Measurements from ENCODE around the gene SMCHD1.
A peak's percentile ranks its signal among the peaks of the same experiment; 100 is the strongest.
"Not testable (repeated sequence)": the region's sequence is repeated elsewhere in the genome, so short reads cannot be mapped to it uniquely, and the experiment has no call there.

The SMCHD1 gene

GRCh38 chr18:2825613-2826175 is 170.2 kb downstream of the SMCHD1 start:
- H3K9me3 ChIP-seq (ENCODE audit: control insufficient read depth, insufficient read depth, low read length), result no peaks in the 10 kb centered on the region
- H3K4me1 ChIP-seq (ENCODE audit: insufficient read depth, low read length), result peaks cover 4% of the 10 kb centered on the region; the same call in 1 of the 2 replicates
- no peaks in the 10 kb centered on the region for H3K36me3 ChIP-seq (ENCODE audit: insufficient read depth, low read length)
- no peak overlapping the region for H3K9ac ChIP-seq (ENCODE audit: low read depth, low read length)

DNA sequence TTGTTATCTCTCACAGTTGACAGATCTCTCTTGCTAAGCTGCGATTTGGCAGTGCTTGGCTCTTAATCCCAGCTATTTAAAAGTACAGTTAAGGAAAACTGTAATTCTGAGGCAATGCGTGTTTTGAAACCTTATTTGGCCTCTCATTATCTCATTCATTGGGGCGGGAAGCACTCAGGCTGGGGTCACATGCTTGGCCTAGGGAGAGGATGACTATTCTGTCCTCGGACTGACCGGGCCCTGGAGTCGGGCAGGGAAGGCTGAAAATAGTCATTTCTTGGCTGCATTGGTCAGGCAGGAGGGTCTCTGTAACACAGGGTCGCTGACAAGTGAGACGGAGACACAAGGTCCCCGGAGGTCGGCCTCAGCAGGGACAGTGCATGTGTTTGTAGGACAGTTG is 171.1 kb downstream of the SMCHD1 start:
- no peaks in the 10 kb centered on the region for H3K9me3 ChIP-seq (ENCODE audit: control insufficient read depth, insufficient read depth, low read length)
- H3K9ac ChIP-seq (ENCODE audit: low read depth, low read length), result no peak overlapping the region
- no peaks in the 10 kb centered on the region for H3K36me3 ChIP-seq (ENCODE audit: insufficient read depth, low read length)
- peaks cover 4% of the 10 kb centered on the region; the same call in 1 of the 2 replicates for H3K4me1 ChIP-seq (ENCODE audit: insufficient read depth, low read length)

- Histone ChIP-seq H3K36me3 (ENCODE audit: insufficient read depth, low read length) (no peaks in the 10 kb centered on the region), H3K9me3 (ENCODE audit: control insufficient read depth, insufficient read depth, low read length) (no peaks in the 10 kb centered on the region), H3K9ac (ENCODE audit: low read depth, low read length) (no peak overlapping the region), H3K4me1 (ENCODE audit: insufficient read depth, low read length) (peaks cover 4% of the 10 kb centered on the region; the same call in 1 of the 2 replicates)
Observed at GRCh38 chr18:2827061-2827460, 171.5 kb downstream of the SMCHD1 start.

DNA sequence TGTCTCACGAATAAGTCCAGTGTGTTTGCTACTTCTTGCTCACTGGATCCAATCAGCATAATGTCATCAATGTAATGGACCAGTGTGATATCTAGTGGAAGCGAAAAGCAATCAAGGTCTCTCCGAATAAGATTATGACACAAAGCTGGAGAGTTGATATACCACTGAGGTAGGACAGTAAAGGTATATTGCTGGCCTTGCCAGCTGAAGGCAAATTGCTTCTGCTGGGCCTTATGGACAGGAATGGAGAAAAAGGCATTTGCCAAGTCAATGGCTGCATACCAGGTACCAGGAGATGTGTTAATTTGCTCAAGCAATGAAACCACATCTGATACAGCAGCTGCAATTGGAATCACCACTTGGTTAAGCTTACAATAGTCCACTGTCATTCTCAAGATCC is 180.6 kb downstream of the SMCHD1 start:
- H3K9me3 ChIP-seq (ENCODE audit: control insufficient read depth, insufficient read depth, low read length); H3K9ac ChIP-seq (ENCODE audit: low read depth, low read length); H3K36me3 ChIP-seq (ENCODE audit: insufficient read depth, low read length); H3K4me1 ChIP-seq (ENCODE audit: insufficient read depth, low read length): not testable (repeated sequence)

DNA sequence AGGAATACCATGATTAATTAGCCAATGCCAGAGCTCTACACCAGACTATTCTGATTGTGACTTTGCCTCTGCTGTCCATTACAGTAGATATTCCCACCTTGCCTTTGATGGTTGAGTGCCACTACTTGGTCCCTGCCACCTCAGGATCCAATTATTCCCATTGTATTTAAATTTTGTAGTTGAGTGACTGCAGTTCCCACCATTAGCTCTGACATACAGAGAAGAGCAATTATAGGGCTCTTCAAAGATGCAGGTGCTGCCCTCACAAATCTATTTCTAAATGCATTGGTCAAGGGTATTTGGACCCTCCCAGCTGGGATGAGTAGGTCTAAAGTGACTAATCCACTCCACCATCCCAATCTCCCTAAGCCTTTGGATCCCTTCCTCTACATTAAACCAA is 181.8 kb downstream of the SMCHD1 start:
- not testable (repeated sequence) for H3K36me3 ChIP-seq (ENCODE audit: insufficient read depth, low read length); H3K9ac ChIP-seq (ENCODE audit: low read depth, low read length); H3K9me3 ChIP-seq (ENCODE audit: control insufficient read depth, insufficient read depth, low read length); H3K4me1 ChIP-seq (ENCODE audit: insufficient read depth, low read length)

GRCh38 chr18:2839202-2839601 is 183.7 kb downstream of the SMCHD1 start:
- no peaks in the 10 kb centered on the region for H3K4me1 ChIP-seq (ENCODE audit: insufficient read depth, low read length)
- H3K36me3 ChIP-seq (ENCODE audit: insufficient read depth, low read length), result no peaks in the 10 kb centered on the region
- no peak overlapping the region for H3K9ac ChIP-seq (ENCODE audit: low read depth, low read length)
- no peaks in the 10 kb centered on the region for H3K9me3 ChIP-seq (ENCODE audit: control insufficient read depth, insufficient read depth, low read length)

DNA sequence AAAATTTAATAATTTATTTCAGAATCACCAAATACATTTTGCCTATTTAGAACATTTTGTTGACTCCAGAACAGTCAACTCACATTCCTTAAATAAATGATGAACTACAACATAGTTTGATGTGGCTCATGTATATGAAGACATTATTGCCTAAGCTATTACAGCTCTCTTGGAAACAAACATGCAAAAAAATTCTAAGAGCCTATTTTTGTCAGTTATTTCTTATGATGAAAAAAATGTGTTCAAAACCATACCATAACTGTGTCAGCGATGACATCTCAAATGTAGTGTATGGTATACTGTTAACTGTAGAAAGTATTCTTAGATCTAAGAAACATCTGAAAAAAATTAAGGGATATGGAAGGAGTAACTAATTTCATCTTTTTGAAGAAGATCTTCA is 185.0 kb downstream of the SMCHD1 start:
- H3K4me1 ChIP-seq (ENCODE audit: insufficient read depth, low read length), result 0 out of 2 replicates have a peak, but pooled peaks cover 3% of the 10 kb centered on the region
- no peaks in the 10 kb centered on the region for H3K9me3 ChIP-seq (ENCODE audit: control insufficient read depth, insufficient read depth, low read length)
- no peak overlapping the region for H3K9ac ChIP-seq (ENCODE audit: low read depth, low read length)
- H3K36me3 ChIP-seq (ENCODE audit: insufficient read depth, low read length), result no peaks in the 10 kb centered on the region

DNA sequence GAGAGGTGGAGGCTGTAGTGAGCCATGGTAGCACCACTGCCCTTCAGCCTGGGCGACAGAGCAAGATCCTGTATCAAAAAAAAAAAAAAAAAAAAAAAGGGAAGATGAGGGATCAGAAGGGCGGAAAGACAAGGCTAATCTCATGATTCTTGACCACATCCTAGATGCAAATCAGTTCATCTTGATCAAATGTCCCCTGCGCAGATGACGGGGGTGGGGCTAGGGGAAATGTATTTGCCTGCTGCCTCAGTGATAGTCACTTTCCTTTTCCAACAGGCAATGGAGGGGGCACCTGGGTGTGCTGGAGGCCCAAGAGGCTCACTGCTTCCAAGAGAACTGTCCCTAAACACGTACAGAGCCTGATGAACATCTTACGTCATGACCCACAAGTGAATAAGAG is 187.6 kb downstream of the SMCHD1 start:
- Histone ChIP-seq H3K4me1 (ENCODE audit: insufficient read depth, low read length) (0 out of 2 replicates have a peak, but pooled peaks cover 3% of the 10 kb centered on the region), H3K9ac (ENCODE audit: low read depth, low read length) (no peak overlapping the region), H3K9me3 (ENCODE audit: control insufficient read depth, insufficient read depth, low read length) (no peaks in the 10 kb centered on the region), H3K36me3 (ENCODE audit: insufficient read depth, low read length) (no peaks in the 10 kb centered on the region)

- H3K9ac ChIP-seq (ENCODE audit: low read depth, low read length), result no peak overlapping the region; the same call in 1 of the 2 replicates
- H3K36me3 ChIP-seq (ENCODE audit: insufficient read depth, low read length), result no peaks in the 10 kb centered on the region
- 0 out of 2 replicates have a peak, but pooled peaks cover 3% of the 10 kb centered on the region for H3K4me1 ChIP-seq (ENCODE audit: insufficient read depth, low read length)
- no peaks in the 10 kb centered on the region for H3K9me3 ChIP-seq (ENCODE audit: control insufficient read depth, insufficient read depth, low read length)
Observed at GRCh38 chr18:2845172-2845571, 189.6 kb downstream of the SMCHD1 start.

- Histone ChIP-seq H3K9ac (ENCODE audit: low read depth, low read length) (peak within 1 kb of the TSS; percentile 80), H3K36me3 (ENCODE audit: insufficient read depth, low read length) (no peaks in the 10 kb centered on the region), H3K9me3 (ENCODE audit: control insufficient read depth, insufficient read depth, low read length) (no peaks in the 10 kb centered on the region), H3K4me1 (ENCODE audit: insufficient read depth, low read length) (0 out of 2 replicates have a peak, but pooled peaks cover 3% of the 10 kb centered on the region)
Observed at GRCh38 chr18:2846636-2847316, 191.2 kb downstream of the SMCHD1 start, which contains the start of gene EMILIN2. Gene EMILIN2, plus strand, starts transcription at chr18:2847006. Its CDS starts 183 bp downstream, at chr18:2847189.

- Histone ChIP-seq H3K9me3 (ENCODE audit: control insufficient read depth, insufficient read depth, low read length) (no peaks in the 10 kb centered on the region), H3K36me3 (ENCODE audit: insufficient read depth, low read length) (no peaks in the 10 kb centered on the region), H3K4me1 (ENCODE audit: insufficient read depth, low read length) (0 out of 2 replicates have a peak, but pooled peaks cover 3% of the 10 kb centered on the region), H3K9ac (ENCODE audit: low read depth, low read length) (peak overlapping the region; percentile 80)
Observed at GRCh38 chr18:2847317-2848246, 192.1 kb downstream of the SMCHD1 start.

DNA sequence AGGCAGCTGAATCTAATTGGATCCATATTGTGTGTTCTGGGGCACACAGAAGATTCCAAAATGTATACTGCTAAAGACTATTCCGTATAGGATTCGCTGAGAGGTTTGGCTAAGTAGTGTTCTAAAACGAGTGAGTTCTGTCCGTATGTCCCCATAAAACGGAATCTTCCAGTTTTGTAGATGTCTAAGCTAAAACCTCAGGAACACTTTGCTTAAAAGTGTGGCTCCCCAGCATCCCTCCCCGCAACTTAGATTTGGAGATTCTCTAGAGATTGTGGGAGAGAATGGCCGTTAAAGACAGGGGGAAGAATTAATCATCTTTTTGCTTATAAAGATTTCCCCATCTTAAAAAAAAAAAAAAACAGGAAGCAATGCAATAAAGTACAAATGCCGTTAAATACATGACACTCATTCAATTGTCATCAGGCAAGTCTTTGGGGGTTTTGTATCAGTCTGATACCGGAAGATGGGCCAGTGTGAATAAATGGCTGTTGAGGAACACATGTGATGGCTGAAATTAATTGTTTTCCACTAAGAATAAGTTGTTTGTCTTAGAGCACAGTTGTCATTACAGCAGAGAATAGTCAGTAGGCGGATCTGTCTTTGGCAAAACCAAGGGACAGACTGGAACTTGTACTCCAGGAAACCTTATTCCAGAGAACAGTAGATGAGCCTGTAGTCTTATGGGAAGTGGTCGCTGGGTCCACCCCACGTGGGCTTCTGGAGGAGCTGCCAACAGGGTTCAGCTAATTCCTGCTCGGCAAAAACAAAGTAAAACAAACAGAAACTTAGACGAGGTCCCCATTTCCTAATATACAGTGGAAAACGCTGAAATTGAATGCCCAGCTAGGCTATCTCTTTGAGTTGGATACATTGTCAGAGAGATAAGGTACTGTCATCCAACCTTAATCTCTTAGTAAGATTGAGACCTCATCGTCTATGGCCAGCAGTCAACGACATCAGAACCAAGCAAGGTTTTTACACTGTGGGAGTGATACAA is 193.0 kb downstream of the SMCHD1 start:
- peak overlapping the region; percentile 80 for H3K9ac ChIP-seq (ENCODE audit: low read depth, low read length)
- no peaks in the 10 kb centered on the region for H3K9me3 ChIP-seq (ENCODE audit: control insufficient read depth, insufficient read depth, low read length)
- H3K36me3 ChIP-seq (ENCODE audit: insufficient read depth, low read length), result no peaks in the 10 kb centered on the region
- H3K4me1 ChIP-seq (ENCODE audit: insufficient read depth, low read length), result 0 out of 2 replicates have a peak, but pooled peaks cover 3% of the 10 kb centered on the region

- H3K9me3 ChIP-seq (ENCODE audit: control insufficient read depth, insufficient read depth, low read length), result no peaks in the 10 kb centered on the region
- H3K36me3 ChIP-seq (ENCODE audit: insufficient read depth, low read length), result no peaks in the 10 kb centered on the region
- peaks cover 4% of the 10 kb centered on the region; the same call in 1 of the 2 replicates for H3K4me1 ChIP-seq (ENCODE audit: insufficient read depth, low read length)
- H3K9ac ChIP-seq (ENCODE audit: low read depth, low read length), result no peak overlapping the region
Observed at GRCh38 chr18:2850816-2851215, 195.3 kb downstream of the SMCHD1 start.
